Ramos (cell line): Measurements from ENCODE around the gene SEMA6B.
"Not testable (repeated sequence)": the region's sequence is repeated elsewhere in the genome, so short reads cannot be mapped to it uniquely, and the experiment has no call there.

ENCODE experiments used
- in situ Hi-C: fragments of 300-500 bp; cut with MboI; formaldehyde crosslinking; loops from one replicate; pipeline ENCODE4 v1.14.3; 2022; ENCODE audit warnings: low sequenced_read_pairs; ENCODE audit not compliant: unreplicated experiment

Gene SEMA6B

GRCh38 chr19:4559569-4559968 lies at the start of gene SEMA6B:
TSS of gene SEMA6B (minus strand) at chr19:4559684. CDS start at chr19:4558457, 1,227 bp downstream.
- in situ Hi-C loops, result no loop called here

- in situ Hi-C loops, result no loop called here
Observed at GRCh38 chr19:4606921-4607678, 47.6 kb upstream of the SEMA6B start.

- in situ Hi-C loops, result no loop called here
Observed at GRCh38 chr19:4606181-4606580, 46.7 kb upstream of the SEMA6B start.

GRCh38 chr19:4604912-4605311 lies 45.4 kb upstream of the SEMA6B start:
- in situ Hi-C loops, result no loop called here

- in situ Hi-C loops, result no loop called here
Observed at GRCh38 chr19:4602915-4603314, 43.4 kb upstream of the SEMA6B start.

- in situ Hi-C loops, result no loop called here
Observed at GRCh38 chr19:4602173-4602788, 42.8 kb upstream of the SEMA6B start.

GRCh38 chr19:4600893-4601292 lies 41.4 kb upstream of the SEMA6B start:
- in situ Hi-C loops, result no loop called here

GRCh38 chr19:4600082-4600481 lies 40.6 kb upstream of the SEMA6B start:
- in situ Hi-C loops, result no loop called here

- in situ Hi-C loops, result no loop called here
Observed at GRCh38 chr19:4598712-4599111, 39.2 kb upstream of the SEMA6B start.

- in situ Hi-C loops, result no loop called here
Observed at GRCh38 chr19:4597975-4598671, 38.6 kb upstream of the SEMA6B start.

GRCh38 chr19:4597278-4597974 lies 37.9 kb upstream of the SEMA6B start:
- in situ Hi-C loops, result no loop called here

GRCh38 chr19:4596033-4596904 lies 36.8 kb upstream of the SEMA6B start:
- in situ Hi-C loops, result no loop called here

GRCh38 chr19:4595158-4595557 lies 35.7 kb upstream of the SEMA6B start:
- in situ Hi-C loops, result not testable (repeated sequence)

- in situ Hi-C loops, result no loop called here
Observed at GRCh38 chr19:4594201-4594600, 34.7 kb upstream of the SEMA6B start.

GRCh38 chr19:4593409-4593851 lies 33.9 kb upstream of the SEMA6B start:
- in situ Hi-C loops, result no loop called here

GRCh38 chr19:4592445-4592844 lies 33.0 kb upstream of the SEMA6B start:
- in situ Hi-C loops, result no loop called here

GRCh38 chr19:4591320-4591719 lies 31.8 kb upstream of the SEMA6B start:
- in situ Hi-C loops, result no loop called here

- in situ Hi-C loops, result no loop called here
Observed at GRCh38 chr19:4590559-4590958, 31.1 kb upstream of the SEMA6B start.

- in situ Hi-C loops, result loop anchor here (5.0 kb wide), 1 partner anchor 43 kb away; no protein-coding TSS in a partner anchor
Observed at GRCh38 chr19:4589579-4590410, 30.3 kb upstream of the SEMA6B start.
